NCI-H526 treated with DMSO at 0.1 percent for 48 hours (cell line): ENCODE measurements around the gene CSAG1.
"Not testable (repeated sequence)": the region's sequence is repeated elsewhere in the genome, so short reads cannot be mapped to it uniquely, and the experiment has no call there.

Source experiments
- DNase-seq: peaks from one replicate; lab custom pipeline; 2025; lab: John Stamatoyannopoulos, UW

The CSAG1 gene

DNA sequence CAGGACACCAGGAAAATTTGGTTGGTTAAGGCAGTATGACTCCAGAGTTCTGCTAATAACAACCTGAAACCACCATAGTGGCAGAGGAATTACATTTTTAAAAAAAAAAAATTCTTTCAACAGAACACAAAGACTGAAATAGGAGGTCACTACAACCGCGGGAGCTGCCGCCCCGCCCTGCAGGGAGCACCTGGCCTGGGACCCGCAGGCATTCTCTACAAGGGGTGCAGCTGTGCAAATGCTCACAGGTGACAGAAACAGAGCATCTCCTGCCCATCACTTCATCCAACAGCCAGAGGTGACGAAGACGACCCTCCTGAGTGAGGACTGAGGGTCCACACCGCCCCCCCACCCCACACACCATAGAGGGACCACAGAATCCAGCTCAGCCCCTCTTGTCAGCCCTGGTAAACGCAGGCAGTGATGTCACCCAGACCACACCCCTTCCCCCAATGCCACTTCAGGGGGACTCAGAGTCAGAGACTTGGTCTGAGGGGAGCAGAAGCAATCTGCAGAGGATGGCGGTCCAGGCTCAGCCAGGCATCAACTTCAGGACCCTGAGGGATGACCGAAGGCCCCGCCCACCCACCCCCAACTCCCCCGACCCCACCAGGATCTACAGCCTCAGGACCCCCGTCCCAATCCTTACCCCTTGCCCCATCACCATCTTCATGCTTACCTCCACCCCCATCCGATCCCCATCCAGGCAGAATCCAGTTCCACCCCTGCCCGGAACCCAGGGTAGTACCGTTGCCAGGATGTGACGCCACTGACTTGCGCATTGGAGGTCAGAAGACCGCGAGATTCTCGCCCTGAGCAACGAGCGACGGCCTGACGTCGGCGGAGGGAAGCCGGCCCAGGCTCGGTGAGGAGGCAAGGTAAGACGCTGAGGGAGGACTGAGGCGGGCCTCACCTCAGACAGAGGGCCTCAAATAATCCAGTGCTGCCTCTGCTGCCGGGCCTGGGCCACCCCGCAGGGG, 35.3 kb downstream of the CSAG1 start, which contains the start of gene MAGEA3:
TSS of gene MAGEA3 (plus strand) at position 843 of the 980 bp plus-strand sequence. CDS start 2,039 bp downstream, outside the sequence.
- DNase-seq, result not testable (repeated sequence)

DNA sequence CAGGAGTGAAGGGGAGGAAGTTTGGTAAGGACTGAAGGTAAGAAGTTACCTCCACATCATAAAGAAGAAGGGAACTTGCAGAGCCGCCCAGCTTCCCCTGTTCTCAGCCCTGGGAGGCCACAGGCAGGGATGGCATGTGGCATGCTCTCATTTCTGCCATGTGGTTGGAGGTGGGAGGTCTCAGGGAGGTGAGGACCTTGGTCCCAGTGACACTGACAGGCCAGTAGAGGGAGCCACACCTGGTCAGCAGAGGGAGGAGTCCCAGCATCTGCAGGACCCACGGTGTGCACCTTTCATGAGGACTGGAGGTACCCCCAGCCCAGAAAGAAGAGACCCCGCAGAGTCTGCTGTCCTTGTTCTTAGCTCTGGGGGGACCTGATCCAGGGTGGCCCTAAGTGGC, 52.5 kb downstream of the CSAG1 start:
- not testable (repeated sequence) for DNase-seq
